ENCODE measurements around the gene PPP1R37. TPM values are rescaled to one million over a fixed set of nuclear protein-coding genes. Genes with fewer than 3 reads are reported as not detected.
A peak's percentile ranks its signal among the peaks of the same experiment; 100 is the strongest.

Gene PPP1R37
- total RNA-seq, 1 experiment from 2014 or later = 46.4 TPM

DNA sequence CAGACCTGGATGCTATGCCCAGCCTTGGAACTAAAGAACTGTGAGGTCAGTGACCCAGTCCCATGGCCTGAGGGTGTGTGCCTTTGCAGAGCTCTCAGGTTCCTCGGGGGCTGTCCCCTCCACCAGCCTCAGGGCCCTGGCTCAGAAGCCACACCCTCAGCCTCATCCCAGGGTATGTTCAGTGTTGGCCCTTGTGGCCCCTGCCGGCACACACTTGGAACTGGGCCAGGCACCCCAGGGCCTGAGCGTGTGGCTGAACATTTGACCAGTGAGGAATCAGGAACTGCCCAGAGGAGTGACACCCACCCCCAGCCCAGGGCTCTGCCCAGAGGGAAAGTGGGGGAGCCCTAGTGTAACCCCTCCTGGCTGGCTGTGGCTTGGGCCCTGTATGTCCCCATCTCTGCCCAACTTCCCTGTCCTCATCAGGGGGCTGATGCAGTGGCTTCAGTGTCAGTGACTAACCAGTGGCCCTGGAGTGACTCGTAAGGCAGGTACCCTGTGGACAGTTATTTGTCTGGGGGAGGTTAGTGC, 57.8 kb downstream of the PPP1R37 start:
- no peak overlapping the region for H3K4me3 ChIP-seq (ENCODE audit: low read length)
- DNase-seq = peak; percentile 14
- H3K27ac ChIP-seq (ENCODE audit: low read length) = no peak overlapping the region
- H3K36me3 ChIP-seq (ENCODE audit: low read depth, low read length) = no peaks in the 10 kb centered on the region
- CTCF ChIA-PET = interaction anchor here (1.2 kb wide), 1 partner anchor 59 kb away, joined by 10 read pairs; no protein-coding TSS in a partner anchor
- no peak overlapping the region for H3K9ac ChIP-seq (ENCODE audit: low read length)
- intact Hi-C loops (cut with micrococcal nuclease) = no loop called here
- H3K9me3 ChIP-seq (ENCODE audit: low read length) = no peaks in the 10 kb centered on the region
- TF ChIP-seq EZH2 (IDR thresholded peaks at IDR 0.05; ENCODE audit: low read length, unreplicated experiment) = no peak
- TF ChIP-seq EZH2phosphoT487 (IDR thresholded peaks at IDR 0.05; ENCODE audit: borderline replicate concordance, low read length) = no peak
- TF ChIP-seq CTCF (conservative IDR thresholded peaks at IDR 0.05; ENCODE audit: low read depth, low read length) = no peak
- H3K9me2 ChIP-seq (replicated peaks; ENCODE audit: low read length) = no peaks in the 10 kb centered on the region
- 0 out of 2 replicates have a peak, but pooled peaks have one; percentile 10 for ATAC-seq
- H3K27me3 ChIP-seq (ENCODE audit: low read length) = no peaks in the 10 kb centered on the region
- H4K20me1 ChIP-seq (ENCODE audit: low read length) = no peaks in the 10 kb centered on the region
- no TSS peak for BruUV-seq (replicated peaks)
- POLR2A ChIA-PET (ENCODE audit: unreplicated experiment) = no interaction called here
- no peak overlapping the region for H3K4me2 ChIP-seq (ENCODE audit: low read length)
- no peak overlapping the region for H2AFZ ChIP-seq (ENCODE audit: low read length)
- no peaks in the 10 kb centered on the region for H3K79me2 ChIP-seq (ENCODE audit: low read length)
- H3K4me1 ChIP-seq (ENCODE audit: insufficient read depth, low read length) = peaks cover 9% of the 10 kb centered on the region; the same call in 1 of the 2 replicates
- no peaks in the 10 kb centered on the region for H3F3A ChIP-seq (ENCODE audit: low read length, unreplicated experiment)

GRCh38 chr19:45151320-45151719, 58.3 kb downstream of the PPP1R37 start:
- H3K9me2 ChIP-seq (replicated peaks; ENCODE audit: low read length) = no peaks in the 10 kb centered on the region
- no peak for TF ChIP-seq EZH2 (IDR thresholded peaks at IDR 0.05; ENCODE audit: low read length, unreplicated experiment)
- no peak for TF ChIP-seq CTCF (conservative IDR thresholded peaks at IDR 0.05; ENCODE audit: low read depth, low read length)
- no peak for TF ChIP-seq EZH2phosphoT487 (IDR thresholded peaks at IDR 0.05; ENCODE audit: borderline replicate concordance, low read length)
- no peaks in the 10 kb centered on the region for H4K20me1 ChIP-seq (ENCODE audit: low read length)
- H3K4me2 ChIP-seq (ENCODE audit: low read length) = no peak overlapping the region
- H3K4me3 ChIP-seq (ENCODE audit: low read length) = no peak overlapping the region
- H3K27me3 ChIP-seq (ENCODE audit: low read length) = no peaks in the 10 kb centered on the region
- no peaks in the 10 kb centered on the region for H3K9me3 ChIP-seq (ENCODE audit: low read length)
- BruUV-seq (replicated peaks) = no TSS peak
- no peaks in the 10 kb centered on the region for H3K79me2 ChIP-seq (ENCODE audit: low read length)
- no peaks in the 10 kb centered on the region for H3K36me3 ChIP-seq (ENCODE audit: low read depth, low read length)
- no peak overlapping the region for H3K27ac ChIP-seq (ENCODE audit: low read length)
- ChIA-PET CTCF (interaction anchor here (1.2 kb wide), 1 partner anchor 60 kb away, joined by 10 read pairs; no protein-coding TSS in a partner anchor), POLR2A (ENCODE audit: unreplicated experiment) (no interaction called here)
- no peak overlapping the region for H3K9ac ChIP-seq (ENCODE audit: low read length)
- no peak overlapping the region for H2AFZ ChIP-seq (ENCODE audit: low read length)
- peaks cover 9% of the 10 kb centered on the region; the same call in 1 of the 2 replicates for H3K4me1 ChIP-seq (ENCODE audit: insufficient read depth, low read length)
- no peak for DNase-seq
- ATAC-seq = peak; percentile 8; the same call in 1 of the 2 replicates
- intact Hi-C loops (cut with micrococcal nuclease) = no loop called here
- no peaks in the 10 kb centered on the region for H3F3A ChIP-seq (ENCODE audit: low read length, unreplicated experiment)

- POLR2A ChIA-PET (ENCODE audit: unreplicated experiment) = no interaction called here
- Histone ChIP-seq H3K4me3 (ENCODE audit: low read length) (no peak overlapping the region), H3K4me2 (ENCODE audit: low read length) (no peak overlapping the region), H3K9me2 (replicated peaks; ENCODE audit: low read length) (no peaks in the 10 kb centered on the region), H3K36me3 (ENCODE audit: low read depth, low read length) (no peaks in the 10 kb centered on the region), H3K9me3 (ENCODE audit: low read length) (no peaks in the 10 kb centered on the region), H3K9ac (ENCODE audit: low read length) (no peak overlapping the region), H3K27me3 (ENCODE audit: low read length) (no peaks in the 10 kb centered on the region), H2AFZ (ENCODE audit: low read length) (no peak overlapping the region), H3K4me1 (ENCODE audit: insufficient read depth, low read length) (peaks cover 9% of the 10 kb centered on the region; the same call in 1 of the 2 replicates), H3K27ac (ENCODE audit: low read length) (no peak overlapping the region), H4K20me1 (ENCODE audit: low read length) (no peaks in the 10 kb centered on the region), H3K79me2 (ENCODE audit: low read length) (no peaks in the 10 kb centered on the region), H3F3A (ENCODE audit: low read length, unreplicated experiment) (no peaks in the 10 kb centered on the region)
- DNase-seq = no peak
- CTCF ChIA-PET = no interaction called here
- TF ChIP-seq EZH2phosphoT487 (IDR thresholded peaks at IDR 0.05; ENCODE audit: borderline replicate concordance, low read length) = no peak
- TF ChIP-seq CTCF (conservative IDR thresholded peaks at IDR 0.05; ENCODE audit: low read depth, low read length) = no peak
- no peak for TF ChIP-seq EZH2 (IDR thresholded peaks at IDR 0.05; ENCODE audit: low read length, unreplicated experiment)
- intact Hi-C loops (cut with micrococcal nuclease) = no loop called here
- no TSS peak for BruUV-seq (replicated peaks)
- ATAC-seq = no peak
Measured at GRCh38 chr19:45151821-45152503, 59.0 kb downstream of the PPP1R37 start.

Measured in PC-3 (cell line).